Measurements from ENCODE around the gene ACTL10. TPM values are rescaled to one million over a fixed set of nuclear protein-coding genes. Genes with fewer than 3 reads are reported as not detected.

Gene ACTL10
- total and polyA plus RNA-seq, 2 of the 13 experiments (the other 11 are each of a cell fraction or from before 2014, with no cell fraction given): not detected

DNA sequence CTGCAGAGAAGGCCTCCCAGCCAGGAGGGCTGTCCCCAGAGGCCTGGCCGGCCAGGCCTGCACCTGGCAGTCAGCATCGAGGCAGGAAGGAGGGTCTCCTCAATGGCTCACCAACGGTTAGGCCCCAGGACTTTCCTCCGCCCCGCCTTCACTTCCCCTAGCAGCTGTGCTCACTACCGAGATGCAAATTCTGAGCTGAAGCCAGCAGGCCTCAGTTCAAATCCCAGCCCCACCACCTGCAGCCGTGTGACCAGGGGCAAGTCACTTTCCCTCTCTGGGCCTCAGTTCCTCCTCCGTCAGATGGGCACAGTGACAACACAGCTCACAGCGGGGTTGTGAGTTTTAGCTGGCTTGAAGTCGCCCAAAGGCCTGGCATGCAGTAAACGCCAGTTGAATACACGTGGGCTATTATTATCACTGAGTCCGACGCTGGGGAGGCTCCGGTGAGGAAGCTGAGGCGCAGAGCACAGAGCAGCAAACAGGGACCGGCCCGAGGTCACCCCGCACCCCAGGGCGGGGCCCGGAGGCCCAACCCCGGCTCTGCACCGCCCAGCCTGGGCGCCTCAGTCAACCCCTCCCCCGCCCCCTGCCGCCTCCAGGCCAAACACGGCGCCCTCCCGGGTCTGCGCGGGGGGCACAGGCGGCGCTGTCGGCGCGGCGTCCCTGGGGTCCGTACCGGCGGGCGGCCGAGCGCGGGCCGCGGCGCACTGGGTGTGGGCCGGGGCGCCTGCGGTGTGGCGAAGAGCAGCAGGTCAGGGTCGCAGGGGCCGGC lies 18.8 kb downstream of the ACTL10 start (continued):
- TF ChIP-seq, protein P1, sequence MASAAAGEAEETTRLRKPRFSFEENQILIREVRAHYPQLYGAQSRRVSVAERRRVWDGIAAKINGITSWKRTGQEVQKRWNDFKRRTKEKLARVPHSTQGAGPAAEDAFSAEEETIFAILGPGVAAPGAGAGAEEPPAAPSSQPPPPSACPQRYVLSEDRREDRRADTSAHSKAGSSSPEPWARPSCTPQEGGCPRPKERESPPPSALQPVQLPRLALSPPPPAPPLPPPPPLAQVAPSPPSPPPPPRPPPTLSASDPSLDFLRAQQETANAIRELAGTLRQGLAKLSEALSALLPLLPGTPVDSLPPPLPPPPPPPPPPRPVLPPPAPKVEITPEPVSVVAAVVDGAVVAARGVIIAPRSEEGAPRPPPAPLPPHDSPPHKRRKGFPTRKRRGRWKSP (CRISPR knock-in tag; IDR thresholded peaks at IDR 0.05): no peak
- TF ChIP-seq ZNF7 (CRISPR knock-in tag; IDR thresholded peaks at IDR 0.05) (no peak), FOXP1 (IDR thresholded peaks at IDR 0.05) (no peak), FOXP1 (CRISPR knock-in tag; IDR thresholded peaks at IDR 0.05) (no peak; the same call in 1 of the 2 replicates), NAIF1 (CRISPR knock-in tag; IDR thresholded peaks at IDR 0.05; ENCODE audit: borderline replicate concordance) (no peak), MED1 (CRISPR knock-in tag; IDR thresholded peaks at IDR 0.05) (peak; percentile 57), ZNF782 (CRISPR knock-in tag; IDR thresholded peaks at IDR 0.05; ENCODE audit: borderline replicate concordance) (no peak), ZNF468 (CRISPR knock-in tag; IDR thresholded peaks at IDR 0.05) (no peak), ZNF136 (CRISPR knock-in tag; IDR thresholded peaks at IDR 0.05; ENCODE audit: low read depth) (0 out of 2 replicates have a peak, but pooled peaks have one; percentile 46), ZNF232 (CRISPR knock-in tag; IDR thresholded peaks at IDR 0.05; ENCODE audit: borderline replicate concordance) (no peak), KAT8 (CRISPR knock-in tag; IDR thresholded peaks at IDR 0.05) (peak; percentile 34; the same call in 1 of the 2 replicates), HOXA5 (CRISPR knock-in tag; IDR thresholded peaks at IDR 0.05) (peak; percentile 20; the same call in 1 of the 2 replicates), HNF4A (CRISPR knock-in tag; IDR thresholded peaks at IDR 0.05) (peak; percentile 16; the same call in 1 of the 2 replicates), GATAD1 (CRISPR knock-in tag; IDR thresholded peaks at IDR 0.05) (no peak), ZNF558 (CRISPR knock-in tag; IDR thresholded peaks at IDR 0.05; ENCODE audit: borderline replicate concordance) (no peak), MED8 (CRISPR knock-in tag; IDR thresholded peaks at IDR 0.05; ENCODE audit: insufficient replicate concordance) (no peak)
- TF ChIP-seq, protein P2, sequence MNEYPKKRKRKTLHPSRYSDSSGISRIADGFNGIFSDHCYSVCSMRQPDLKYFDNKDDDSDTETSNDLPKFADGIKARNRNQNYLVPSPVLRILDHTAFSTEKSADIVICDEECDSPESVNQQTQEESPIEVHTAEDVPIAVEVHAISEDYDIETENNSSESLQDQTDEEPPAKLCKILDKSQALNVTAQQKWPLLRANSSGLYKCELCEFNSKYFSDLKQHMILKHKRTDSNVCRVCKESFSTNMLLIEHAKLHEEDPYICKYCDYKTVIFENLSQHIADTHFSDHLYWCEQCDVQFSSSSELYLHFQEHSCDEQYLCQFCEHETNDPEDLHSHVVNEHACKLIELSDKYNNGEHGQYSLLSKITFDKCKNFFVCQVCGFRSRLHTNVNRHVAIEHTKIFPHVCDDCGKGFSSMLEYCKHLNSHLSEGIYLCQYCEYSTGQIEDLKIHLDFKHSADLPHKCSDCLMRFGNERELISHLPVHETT (CRISPR knock-in tag; conservative IDR thresholded peaks at IDR 0.05): no peak
- TF ChIP-seq, protein P3, sequence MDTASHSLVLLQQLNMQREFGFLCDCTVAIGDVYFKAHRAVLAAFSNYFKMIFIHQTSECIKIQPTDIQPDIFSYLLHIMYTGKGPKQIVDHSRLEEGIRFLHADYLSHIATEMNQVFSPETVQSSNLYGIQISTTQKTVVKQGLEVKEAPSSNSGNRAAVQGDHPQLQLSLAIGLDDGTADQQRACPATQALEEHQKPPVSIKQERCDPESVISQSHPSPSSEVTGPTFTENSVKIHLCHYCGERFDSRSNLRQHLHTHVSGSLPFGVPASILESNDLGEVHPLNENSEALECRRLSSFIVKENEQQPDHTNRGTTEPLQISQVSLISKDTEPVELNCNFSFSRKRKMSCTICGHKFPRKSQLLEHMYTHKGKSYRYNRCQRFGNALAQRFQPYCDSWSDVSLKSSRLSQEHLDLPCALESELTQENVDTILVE (CRISPR knock-in tag; IDR thresholded peaks at IDR 0.05): peak; percentile 18; the same call in 1 of the 2 replicates
- TF ChIP-seq, protein P4, sequence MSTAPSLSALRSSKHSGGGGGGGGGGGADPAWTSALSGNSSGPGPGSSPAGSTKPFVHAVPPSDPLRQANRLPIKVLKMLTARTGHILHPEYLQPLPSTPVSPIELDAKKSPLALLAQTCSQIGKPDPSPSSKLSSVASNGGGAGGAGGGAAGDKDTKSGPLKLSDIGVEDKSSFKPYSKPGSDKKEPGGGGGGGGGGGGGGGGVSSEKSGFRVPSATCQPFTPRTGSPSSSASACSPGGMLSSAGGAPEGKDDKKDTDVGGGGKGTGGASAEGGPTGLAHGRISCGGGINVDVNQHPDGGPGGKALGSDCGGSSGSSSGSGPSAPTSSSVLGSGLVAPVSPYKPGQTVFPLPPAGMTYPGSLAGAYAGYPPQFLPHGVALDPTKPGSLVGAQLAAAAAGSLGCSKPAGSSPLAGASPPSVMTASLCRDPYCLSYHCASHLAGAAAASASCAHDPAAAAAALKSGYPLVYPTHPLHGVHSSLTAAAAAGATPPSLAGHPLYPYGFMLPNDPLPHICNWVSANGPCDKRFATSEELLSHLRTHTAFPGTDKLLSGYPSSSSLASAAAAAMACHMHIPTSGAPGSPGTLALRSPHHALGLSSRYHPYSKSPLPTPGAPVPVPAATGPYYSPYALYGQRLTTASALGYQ (CRISPR knock-in tag; IDR thresholded peaks at IDR 0.05): no peak
- TF ChIP-seq, protein P5, sequence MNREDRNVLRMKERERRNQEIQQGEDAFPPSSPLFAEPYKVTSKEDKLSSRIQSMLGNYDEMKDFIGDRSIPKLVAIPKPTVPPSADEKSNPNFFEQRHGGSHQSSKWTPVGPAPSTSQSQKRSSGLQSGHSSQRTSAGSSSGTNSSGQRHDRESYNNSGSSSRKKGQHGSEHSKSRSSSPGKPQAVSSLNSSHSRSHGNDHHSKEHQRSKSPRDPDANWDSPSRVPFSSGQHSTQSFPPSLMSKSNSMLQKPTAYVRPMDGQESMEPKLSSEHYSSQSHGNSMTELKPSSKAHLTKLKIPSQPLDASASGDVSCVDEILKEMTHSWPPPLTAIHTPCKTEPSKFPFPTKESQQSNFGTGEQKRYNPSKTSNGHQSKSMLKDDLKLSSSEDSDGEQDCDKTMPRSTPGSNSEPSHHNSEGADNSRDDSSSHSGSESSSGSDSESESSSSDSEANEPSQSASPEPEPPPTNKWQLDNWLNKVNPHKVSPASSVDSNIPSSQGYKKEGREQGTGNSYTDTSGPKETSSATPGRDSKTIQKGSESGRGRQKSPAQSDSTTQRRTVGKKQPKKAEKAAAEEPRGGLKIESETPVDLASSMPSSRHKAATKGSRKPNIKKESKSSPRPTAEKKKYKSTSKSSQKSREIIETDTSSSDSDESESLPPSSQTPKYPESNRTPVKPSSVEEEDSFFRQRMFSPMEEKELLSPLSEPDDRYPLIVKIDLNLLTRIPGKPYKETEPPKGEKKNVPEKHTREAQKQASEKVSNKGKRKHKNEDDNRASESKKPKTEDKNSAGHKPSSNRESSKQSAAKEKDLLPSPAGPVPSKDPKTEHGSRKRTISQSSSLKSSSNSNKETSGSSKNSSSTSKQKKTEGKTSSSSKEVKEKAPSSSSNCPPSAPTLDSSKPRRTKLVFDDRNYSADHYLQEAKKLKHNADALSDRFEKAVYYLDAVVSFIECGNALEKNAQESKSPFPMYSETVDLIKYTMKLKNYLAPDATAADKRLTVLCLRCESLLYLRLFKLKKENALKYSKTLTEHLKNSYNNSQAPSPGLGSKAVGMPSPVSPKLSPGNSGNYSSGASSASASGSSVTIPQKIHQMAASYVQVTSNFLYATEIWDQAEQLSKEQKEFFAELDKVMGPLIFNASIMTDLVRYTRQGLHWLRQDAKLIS (CRISPR knock-in tag; IDR thresholded peaks at IDR 0.05): no peak
